HEK293 (cell line): ENCODE data around the gene MRTFA.

ENCODE experiments used
- GFI1B ChIP-seq: fragments of 450-650 bp; formaldehyde crosslinking; IDR thresholded peaks from 2 replicates; pipeline ENCODE4 v1.5.1; 2016; ENCODE audit warnings: missing biosample characterization, missing genetic modification characterization
- KLF1 ChIP-seq: fragments of 450-650 bp; formaldehyde crosslinking; IDR thresholded peaks from 2 replicates; pipeline ENCODE4 v1.5.1; 2016; ENCODE audit warnings: missing biosample characterization, missing genetic modification characterization
- KLF8 ChIP-seq: fragments of 450-650 bp; formaldehyde crosslinking; IDR thresholded peaks from 2 replicates; pipeline ENCODE4 v1.5.1; 2016; ENCODE audit warnings: missing biosample characterization, missing genetic modification characterization
- MZF1 ChIP-seq: fragments of 450-650 bp; formaldehyde crosslinking; IDR thresholded peaks from 2 replicates; pipeline ENCODE4 v1.5.1; 2017; ENCODE audit warnings: missing biosample characterization, missing genetic modification characterization, borderline replicate concordance
- OSR2 ChIP-seq: fragments of 450-650 bp; formaldehyde crosslinking; IDR thresholded peaks from 2 replicates; pipeline ENCODE4 v1.5.1; 2016; ENCODE audit warnings: missing biosample characterization, missing genetic modification characterization
- PBX3 ChIP-seq: sonication (generic); formaldehyde crosslinking; IDR thresholded peaks from 2 replicates; pipeline ENCODE4 v1.8.1; 2022; ENCODE audit warnings: mild to moderate bottlenecking, moderate library complexity, missing genetic modification reagents
- TRIM28 ChIP-seq: IDR thresholded peaks from 2 replicates; pipeline ENCODE4 v1.6.1; 2011; ENCODE audit warnings: low read length, control low read depth, borderline replicate concordance
- ZBTB26 ChIP-seq: fragments of 450-650 bp; formaldehyde crosslinking; optimal IDR thresholded peaks from 2 replicates; pipeline ENCODE3; 2016; ENCODE audit warnings: missing biosample characterization, mild to moderate bottlenecking, missing genetic modification characterization
- ZBTB6 ChIP-seq: fragments of 450-650 bp; formaldehyde crosslinking; IDR thresholded peaks from 2 replicates; pipeline ENCODE4 v1.5.1; 2017; ENCODE audit warnings: missing biosample characterization, missing genetic modification characterization
- ZBTB8A ChIP-seq: fragments of 450-650 bp; formaldehyde crosslinking; IDR thresholded peaks from 2 replicates; pipeline ENCODE4 v1.5.1; 2016; ENCODE audit warnings: missing biosample characterization, missing genetic modification characterization
- ZNF10 ChIP-seq: fragments of 450-650 bp; formaldehyde crosslinking; IDR thresholded peaks from 2 replicates; pipeline ENCODE4 v1.5.1; 2017; ENCODE audit warnings: missing biosample characterization, missing genetic modification characterization
- ZNF155 ChIP-seq: fragments of 450-650 bp; formaldehyde crosslinking; IDR thresholded peaks from 2 replicates; pipeline ENCODE4 v1.5.1; 2016; ENCODE audit warnings: missing biosample characterization, missing genetic modification characterization
- ZNF157 ChIP-seq: fragments of 450-650 bp; formaldehyde crosslinking; IDR thresholded peaks from 2 replicates; pipeline ENCODE4 v1.5.1; 2016; ENCODE audit warnings: missing biosample characterization, missing genetic modification characterization
- ZNF184 ChIP-seq: fragments of 450-650 bp; IDR thresholded peaks from 2 replicates; pipeline ENCODE4 v1.5.1; 2018; ENCODE audit warnings: missing biosample characterization, mild to moderate bottlenecking, missing genetic modification characterization
- ZNF214 ChIP-seq: fragments of 450-650 bp; formaldehyde crosslinking; IDR thresholded peaks from 2 replicates; pipeline ENCODE4 v1.5.1; 2017; ENCODE audit warnings: missing biosample characterization, mild to moderate bottlenecking, missing genetic modification characterization, borderline replicate concordance
- ZNF239 ChIP-seq: fragments of 450-650 bp; formaldehyde crosslinking; IDR thresholded peaks from 2 replicates; pipeline ENCODE4 v1.5.1; 2016; ENCODE audit warnings: missing biosample characterization, missing genetic modification characterization
- ZNF266 ChIP-seq: fragments of 450-650 bp; formaldehyde crosslinking; IDR thresholded peaks from 2 replicates; pipeline ENCODE4 v1.5.1; 2016; ENCODE audit warnings: missing biosample characterization, missing genetic modification characterization, low read depth
- ZNF274 ChIP-seq, 2 experiments: fragments of 200-500 bp in 1 of 2; fragments of 450-650 bp in 1 of 2; sonication (Bioruptor generic) in 1 of 2; formaldehyde crosslinking in 1 of 2; IDR thresholded peaks; 2 replicates each; pipeline versions ENCODE4 v1.5.1 to v1.6.1; 2014 to 2016; ENCODE audit warnings: borderline replicate concordance in 1 of 2, inconsistent platforms in 1 of 2, low read length in 1 of 2, missing biosample characterization in 1 of 2, missing genetic modification characterization in 1 of 2
- ZNF292 ChIP-seq: fragments of 450-650 bp; formaldehyde crosslinking; IDR thresholded peaks from 2 replicates; pipeline ENCODE4 v1.5.1; 2016; ENCODE audit warnings: low read depth, missing biosample characterization, missing genetic modification characterization, borderline replicate concordance
- ZNF324 ChIP-seq: fragments of 450-650 bp; formaldehyde crosslinking; IDR thresholded peaks from 2 replicates; pipeline ENCODE4 v1.5.1; 2016; ENCODE audit warnings: missing biosample characterization, missing genetic modification characterization
- ZNF341 ChIP-seq: fragments of 450-650 bp; formaldehyde crosslinking; IDR thresholded peaks from 2 replicates; pipeline ENCODE4; 2016; ENCODE audit warnings: low read depth, missing biosample characterization, missing genetic modification characterization
- ZNF37A ChIP-seq: fragments of 450-650 bp; IDR thresholded peaks from 2 replicates; pipeline ENCODE4 v1.5.1; 2018; ENCODE audit warnings: missing biosample characterization, missing genetic modification characterization
- ZNF398 ChIP-seq: fragments of 450-650 bp; formaldehyde crosslinking; IDR thresholded peaks from 2 replicates; pipeline ENCODE4 v1.5.1; 2017; ENCODE audit warnings: missing biosample characterization, missing genetic modification characterization
- ZNF404 ChIP-seq: fragments of 450-650 bp; formaldehyde crosslinking; IDR thresholded peaks from 2 replicates; pipeline ENCODE4 v1.5.1; 2017; ENCODE audit warnings: missing biosample characterization, missing genetic modification characterization
- ZNF416 ChIP-seq: fragments of 450-650 bp; formaldehyde crosslinking; IDR thresholded peaks from 2 replicates; pipeline ENCODE4 v1.5.1; 2016; ENCODE audit warnings: missing biosample characterization, missing genetic modification characterization
- ZNF423 ChIP-seq: fragments of 450-650 bp; formaldehyde crosslinking; IDR thresholded peaks from 2 replicates; pipeline ENCODE4 v1.5.1; 2016; ENCODE audit warnings: missing biosample characterization, missing genetic modification characterization
- ZNF623 ChIP-seq: fragments of 450-650 bp; formaldehyde crosslinking; IDR thresholded peaks from 2 replicates; pipeline ENCODE4 v1.5.1; 2016; ENCODE audit warnings: missing biosample characterization, missing genetic modification characterization
- ZNF626 ChIP-seq: fragments of 450-650 bp; sonication (Bioruptor Pico); formaldehyde crosslinking; IDR thresholded peaks from 2 replicates; pipeline ENCODE4 v1.5.1; 2018; ENCODE audit warnings: missing biosample characterization, missing genetic modification characterization, inconsistent platforms
- ZNF658 ChIP-seq: fragments of 450-650 bp; formaldehyde crosslinking; IDR thresholded peaks from 2 replicates; pipeline ENCODE4; 2016; ENCODE audit warnings: missing biosample characterization, missing genetic modification characterization
- ZNF677 ChIP-seq: fragments of 450-650 bp; IDR thresholded peaks from 2 replicates; pipeline ENCODE4 v1.5.0; 2018; ENCODE audit warnings: missing biosample characterization, mild to moderate bottlenecking, missing genetic modification characterization, moderate library complexity
- ZNF768 ChIP-seq: fragments of 450-650 bp; formaldehyde crosslinking; IDR thresholded peaks from 2 replicates; pipeline ENCODE4 v1.5.1; 2018; ENCODE audit warnings: missing biosample characterization, mild to moderate bottlenecking, missing genetic modification characterization
- ZNF777 ChIP-seq: fragments of 450-650 bp; formaldehyde crosslinking; IDR thresholded peaks from 2 replicates; pipeline ENCODE4 v1.5.1; 2017; ENCODE audit warnings: missing biosample characterization, missing genetic modification characterization, borderline replicate concordance
- TF ChIP-seq, protein P1 (sequence below): fragments of 450-650 bp; formaldehyde crosslinking; IDR thresholded peaks from 2 replicates; pipeline ENCODE4 v1.5.1; 2016; ENCODE audit warnings: missing biosample characterization, missing genetic modification characterization
- TF ChIP-seq, protein P2 (sequence below): fragments of 450-650 bp; formaldehyde crosslinking; IDR thresholded peaks from 2 replicates; pipeline ENCODE4 v1.5.1; 2017; ENCODE audit warnings: missing biosample characterization, missing genetic modification characterization
- TF ChIP-seq, protein P3 (sequence below): fragments of 450-650 bp; formaldehyde crosslinking; IDR thresholded peaks from 2 replicates; pipeline ENCODE4 v1.5.1; 2016; ENCODE audit warnings: missing biosample characterization, missing genetic modification characterization

Gene MRTFA

GRCh38 chr22:40612291-40612751 lies 24.2 kb downstream of the MRTFA start (continued):
- TF ChIP-seq ZBTB6 (tag by site-specific recombination), result no peak
- TF ChIP-seq ZNF623, result no peak
- no peak for TF ChIP-seq ZNF341 (tag by site-specific recombination)
- TF ChIP-seq ZNF214, result no peak
- no peak for TF ChIP-seq ZNF37A (tag by site-specific recombination)
- TF ChIP-seq ZNF184 (tag by site-specific recombination), result 0 out of 2 replicates have a peak, but pooled peaks have one; percentile 14
- peak; percentile 67; the same call in 1 of the 2 replicates for TF ChIP-seq OSR2
- TF ChIP-seq ZNF404 (tag by site-specific recombination), result no peak
- TF ChIP-seq PBX3, result no peak
- no peak for TF ChIP-seq ZBTB26 (tag by site-specific recombination)
- TF ChIP-seq ZNF155, result no peak
- no peak for TF ChIP-seq ZNF10
- TF ChIP-seq ZNF626 (tag by site-specific recombination), result no peak
- TF ChIP-seq ZNF157 (tag by site-specific recombination), result no peak
- no peak for TF ChIP-seq ZNF416
- TF ChIP-seq ZNF423 (tag by site-specific recombination), result no peak
- no peak for TF ChIP-seq ZNF768
- TF ChIP-seq ZNF777 (tag by site-specific recombination), result no peak
- TF ChIP-seq, protein P1, sequence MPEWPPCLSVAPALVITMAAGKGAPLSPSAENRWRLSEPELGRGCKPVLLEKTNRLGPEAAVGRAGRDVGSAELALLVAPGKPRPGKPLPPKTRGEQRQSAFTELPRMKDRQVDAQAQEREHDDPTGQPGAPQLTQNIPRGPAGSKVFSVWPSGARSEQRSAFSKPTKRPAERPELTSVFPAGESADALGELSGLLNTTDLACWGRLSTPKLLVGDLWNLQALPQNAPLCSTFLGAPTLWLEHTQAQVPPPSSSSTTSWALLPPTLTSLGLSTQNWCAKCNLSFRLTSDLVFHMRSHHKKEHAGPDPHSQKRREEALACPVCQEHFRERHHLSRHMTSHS (tag by site-specific recombination), result no peak
- TF ChIP-seq KLF1 (tag by site-specific recombination), result no peak
- no peak for TF ChIP-seq ZNF274 (IDR thresholded peaks at IDR 0.05; ENCODE audit: low read length)
- TF ChIP-seq ZNF274 (tag by site-specific recombination; IDR thresholded peaks at IDR 0.05; ENCODE audit: borderline replicate concordance), result no peak
- TF ChIP-seq ZNF239, result no peak
- no peak for TF ChIP-seq ZBTB8A
- TF ChIP-seq, protein P2, sequence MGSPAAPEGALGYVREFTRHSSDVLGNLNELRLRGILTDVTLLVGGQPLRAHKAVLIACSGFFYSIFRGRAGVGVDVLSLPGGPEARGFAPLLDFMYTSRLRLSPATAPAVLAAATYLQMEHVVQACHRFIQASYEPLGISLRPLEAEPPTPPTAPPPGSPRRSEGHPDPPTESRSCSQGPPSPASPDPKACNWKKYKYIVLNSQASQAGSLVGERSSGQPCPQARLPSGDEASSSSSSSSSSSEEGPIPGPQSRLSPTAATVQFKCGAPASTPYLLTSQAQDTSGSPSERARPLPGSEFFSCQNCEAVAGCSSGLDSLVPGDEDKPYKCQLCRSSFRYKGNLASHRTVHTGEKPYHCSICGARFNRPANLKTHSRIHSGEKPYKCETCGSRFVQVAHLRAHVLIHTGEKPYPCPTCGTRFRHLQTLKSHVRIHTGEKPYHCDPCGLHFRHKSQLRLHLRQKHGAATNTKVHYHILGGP, result no peak
- TF ChIP-seq ZNF324 (tag by site-specific recombination), result peak; percentile 65; the same call in 1 of the 2 replicates
- no peak for TF ChIP-seq ZNF292 (tag by site-specific recombination)
- TF ChIP-seq TRIM28, result no peak
- TF ChIP-seq ZNF658 (tag by site-specific recombination), result no peak
- no peak for TF ChIP-seq ZNF677 (tag by site-specific recombination)
- TF ChIP-seq ZNF398 (tag by site-specific recombination), result no peak
- peak; percentile 43; the same call in 1 of the 2 replicates for TF ChIP-seq KLF8
- TF ChIP-seq ZNF266 (tag by site-specific recombination), result no peak
- TF ChIP-seq, protein P3, sequence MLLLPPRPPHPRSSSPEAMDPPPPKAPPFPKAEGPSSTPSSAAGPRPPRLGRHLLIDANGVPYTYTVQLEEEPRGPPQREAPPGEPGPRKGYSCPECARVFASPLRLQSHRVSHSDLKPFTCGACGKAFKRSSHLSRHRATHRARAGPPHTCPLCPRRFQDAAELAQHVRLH, result no peak
- no peak for TF ChIP-seq GFI1B (tag by site-specific recombination)
- no peak for TF ChIP-seq MZF1 (tag by site-specific recombination)
